ENCODE results near the gene TMEM181.
"Not testable (repeated sequence)": the region's sequence is repeated elsewhere in the genome, so short reads cannot be mapped to it uniquely, and the experiment has no call there.

TMEM181 gene

DNA sequence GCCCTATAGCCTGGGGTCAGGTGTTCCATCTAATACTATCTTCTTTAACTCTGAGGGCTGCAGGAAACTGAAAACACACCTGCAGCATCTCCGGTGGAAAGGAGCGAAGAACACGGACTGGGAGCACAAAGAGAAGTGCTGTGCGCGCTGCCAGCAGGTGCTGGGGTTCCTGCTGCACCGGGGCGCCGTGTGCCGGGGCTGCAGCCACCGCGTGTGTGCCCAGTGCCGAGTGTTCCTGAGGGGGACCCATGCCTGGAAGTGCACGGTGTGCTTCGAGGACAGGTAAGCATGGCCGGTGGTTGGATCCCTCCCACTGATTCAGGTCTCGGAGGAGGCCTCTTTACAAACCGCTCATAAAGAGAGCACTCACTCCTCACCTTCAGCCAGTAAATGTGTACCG, 105.4 kb downstream of the TMEM181 start:
- no peak for DNase-seq

DNA sequence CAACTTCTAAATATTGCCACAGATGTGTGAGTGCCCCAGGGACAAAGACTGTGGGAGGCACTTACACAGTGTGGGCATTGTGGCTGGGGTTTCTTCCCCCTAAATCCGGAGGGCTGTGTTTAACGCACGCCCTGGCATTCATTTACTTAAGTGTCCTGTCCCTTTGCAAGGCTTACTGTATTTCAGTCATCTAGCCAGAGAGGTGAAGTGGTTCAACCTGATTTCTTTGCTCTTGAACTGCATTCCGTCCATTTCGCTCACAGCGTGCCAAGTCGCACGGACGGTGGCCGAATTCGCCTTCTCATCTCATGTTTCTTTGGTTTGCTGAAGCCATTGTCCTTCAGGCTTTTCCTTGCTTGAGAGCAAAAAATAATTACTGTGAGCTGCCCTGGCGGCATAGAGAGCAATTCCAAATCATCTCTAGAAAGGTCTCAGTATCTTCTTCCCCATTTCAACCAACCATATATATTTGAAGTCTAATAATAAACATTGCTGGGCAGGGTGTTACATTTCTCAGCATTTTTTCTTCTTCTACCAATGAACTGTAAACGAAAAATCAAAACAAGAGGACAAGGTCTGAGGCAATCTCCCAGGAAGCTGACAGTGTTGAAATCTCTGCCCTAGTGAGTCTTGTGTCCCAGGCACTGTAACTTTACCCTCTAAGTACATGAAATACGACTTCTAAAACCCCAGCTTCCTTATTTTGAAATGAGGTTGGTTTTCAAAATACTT, 106.9 kb downstream of the TMEM181 start:
- no peak for DNase-seq

- DNase-seq: no peak
Observed at GRCh38 chr6:158667360-158667981, 107.6 kb downstream of the TMEM181 start.

DNA sequence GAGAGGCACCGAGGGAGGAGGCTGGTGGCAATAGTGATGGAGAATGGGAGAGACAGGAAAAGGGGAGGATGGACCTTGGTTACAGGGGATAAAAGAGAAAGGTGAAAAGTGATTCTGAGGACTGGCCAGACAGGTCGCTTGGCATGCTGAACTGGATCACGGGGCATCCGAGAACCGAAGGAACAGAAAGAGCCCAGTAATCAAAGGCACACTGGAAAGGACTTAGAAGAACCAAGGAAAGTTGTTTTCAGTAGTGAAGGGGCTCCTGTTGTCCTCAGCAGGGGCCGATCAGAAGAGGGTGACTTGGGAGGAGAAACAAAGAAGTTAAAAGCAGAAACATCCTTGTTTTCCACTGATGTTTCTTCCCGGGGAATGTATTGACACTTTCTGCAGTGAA, 108.8 kb downstream of the TMEM181 start:
- no peak for DNase-seq

GRCh38 chr6:158669145-158670035, 109.5 kb downstream of the TMEM181 start:
- DNase-seq: no peak

DNA sequence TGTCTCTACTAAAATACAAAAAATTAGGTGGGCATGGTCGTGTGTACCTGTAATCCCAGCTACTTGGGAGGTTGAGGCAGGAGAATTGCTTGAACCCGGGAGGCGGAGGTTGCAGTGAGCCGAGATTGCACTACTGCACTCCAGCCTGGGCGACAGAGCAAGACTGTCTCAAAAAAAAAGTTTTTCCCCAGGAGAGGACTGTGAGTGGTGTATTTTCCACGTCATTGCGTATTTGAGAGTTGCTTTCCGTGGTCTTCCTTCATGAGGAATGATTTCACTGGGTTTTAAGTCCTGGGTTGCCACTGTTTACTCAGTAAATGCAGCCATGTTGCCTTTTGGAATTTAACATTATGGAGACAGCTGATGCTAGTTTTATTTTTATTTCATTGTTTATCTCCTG, 112.2 kb downstream of the TMEM181 start:
- not testable (repeated sequence) for DNase-seq

- DNase-seq: no peak
Observed at GRCh38 chr6:158672726-158673125, 112.8 kb downstream of the TMEM181 start.

DNA sequence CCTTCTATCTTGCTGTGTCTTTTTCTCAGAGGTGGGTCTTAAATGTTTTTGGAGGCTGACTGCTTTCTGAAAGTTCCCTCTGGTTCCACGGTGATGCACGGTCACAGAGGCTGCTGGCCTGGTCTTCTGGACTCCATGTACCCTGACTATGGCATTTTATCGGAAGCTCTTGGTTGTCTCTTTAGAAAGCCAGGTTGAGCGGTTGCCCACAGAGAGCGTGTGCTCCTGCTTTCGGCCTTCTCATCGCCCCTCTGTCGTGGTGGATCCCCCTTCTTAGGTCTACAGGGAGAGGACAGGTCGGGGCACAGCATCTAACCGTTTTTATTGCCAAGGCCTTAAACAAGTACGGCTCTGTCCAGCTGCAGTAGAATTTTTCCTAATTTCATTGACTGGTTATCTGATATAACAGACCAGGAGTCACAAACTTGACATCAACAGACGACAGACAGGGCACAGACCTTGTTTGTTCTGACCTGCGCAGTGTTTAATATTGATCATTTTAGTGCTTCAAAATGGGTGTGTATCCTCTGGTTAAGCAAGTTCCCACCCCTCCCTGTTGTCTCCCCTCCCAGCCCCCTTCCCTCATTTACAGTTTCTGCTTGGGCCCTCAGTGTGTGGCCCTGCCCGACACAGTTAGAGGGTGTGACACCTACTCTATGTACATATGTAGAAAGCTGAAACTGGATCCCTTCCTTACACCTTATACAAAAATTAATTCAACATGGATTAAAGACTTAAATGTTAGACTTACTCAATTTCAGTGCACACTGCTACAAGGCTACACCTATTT, 114.6 kb downstream of the TMEM181 start:
- DNase-seq: no peak

DNA sequence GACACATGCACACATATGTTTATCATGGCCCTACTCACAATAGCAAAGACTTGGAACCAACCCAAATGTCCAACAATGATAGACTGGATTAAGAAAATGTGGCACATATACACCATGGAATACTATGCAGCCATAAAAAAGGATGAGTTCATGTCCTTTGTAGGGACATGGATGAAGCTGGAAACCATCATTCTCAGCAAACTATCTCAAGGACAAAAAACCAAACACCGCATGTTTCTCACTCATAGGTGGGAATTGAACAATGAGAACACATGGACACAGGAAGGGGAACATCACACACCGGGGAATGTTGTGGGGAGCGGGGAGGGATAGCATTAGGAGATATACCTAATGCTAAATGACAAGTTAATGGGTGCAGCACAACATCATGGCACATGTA, 117.2 kb downstream of the TMEM181 start:
- not testable (repeated sequence) for DNase-seq

DNA sequence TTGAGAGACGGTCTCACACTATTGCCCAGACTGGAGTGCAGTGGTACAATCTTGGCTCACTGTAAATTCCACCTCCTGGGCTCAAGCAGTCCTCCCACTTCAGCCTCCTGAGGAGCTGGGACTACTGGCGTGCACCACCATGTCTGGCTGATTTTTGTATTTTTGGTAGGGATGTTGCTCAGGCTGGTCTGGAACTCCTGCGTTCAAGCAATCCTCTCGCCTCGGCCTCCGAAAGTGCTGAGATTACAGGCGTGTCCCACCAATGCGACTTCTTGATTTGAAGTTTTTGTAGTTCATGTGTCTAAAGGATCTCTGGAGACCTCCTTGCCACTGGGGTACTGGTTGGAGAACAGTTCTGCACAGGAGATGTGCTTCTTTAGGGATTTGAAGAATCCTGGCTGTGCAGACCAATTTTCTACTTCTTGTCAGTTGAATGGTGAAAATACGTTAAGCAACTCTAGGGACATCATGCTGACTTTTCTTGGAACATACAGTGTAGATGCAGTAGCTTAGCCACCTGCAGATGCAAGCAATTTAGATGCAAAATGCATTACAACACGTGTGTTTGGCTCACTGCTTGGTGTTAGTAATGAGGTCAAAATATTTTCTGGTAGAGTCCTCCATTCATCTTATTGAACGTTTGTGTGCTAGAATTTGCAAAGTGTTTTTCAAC, 118.2 kb downstream of the TMEM181 start:
- no peak for DNase-seq

GRCh38 chr6:158680015-158680414, 120.1 kb downstream of the TMEM181 start:
- DNase-seq: no peak

DNA sequence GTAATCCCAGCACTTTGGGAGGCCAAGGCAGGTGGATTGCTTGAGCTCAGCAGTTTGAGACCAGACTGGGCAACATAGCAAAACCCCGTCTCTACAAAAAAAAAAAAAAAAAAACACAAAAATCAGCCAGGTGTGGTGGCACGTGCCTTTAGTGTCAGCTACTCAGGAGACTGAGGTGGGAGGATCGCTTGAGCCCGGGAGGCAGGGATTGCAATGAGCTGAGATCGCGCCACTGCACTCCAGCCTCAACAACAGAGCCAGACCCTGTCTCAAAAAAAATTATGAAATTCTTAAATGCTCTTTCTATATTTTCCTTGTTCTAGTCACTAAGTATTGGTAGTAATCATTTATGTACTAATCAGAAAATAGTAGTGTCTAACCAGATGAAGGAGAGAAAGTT, 120.6 kb downstream of the TMEM181 start:
- no peak for DNase-seq

DNA sequence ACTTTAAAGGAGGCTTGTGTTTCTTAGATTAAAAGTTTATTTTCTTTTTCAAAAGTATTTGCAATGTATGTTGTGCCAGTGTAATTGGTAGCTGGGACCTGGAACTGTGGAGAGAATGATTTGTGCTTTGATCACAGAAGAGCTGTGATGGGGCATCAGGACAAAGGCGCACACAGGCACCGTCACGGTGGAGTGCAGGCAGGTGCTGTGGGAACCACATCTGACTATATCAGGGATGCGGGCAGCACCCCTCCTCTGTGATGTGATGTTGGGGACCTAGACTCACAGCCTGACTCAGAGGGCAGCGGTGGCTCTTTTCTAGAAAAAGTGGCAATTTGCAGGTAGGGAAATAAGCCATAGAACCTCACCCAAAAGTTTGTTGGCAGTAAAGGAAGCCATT, 124.4 kb downstream of the TMEM181 start:
- DNase-seq: no peak

- no peak for DNase-seq
Observed at GRCh38 chr6:158684745-158685324, 124.9 kb downstream of the TMEM181 start.
